HG03457 (cell line): ENCODE data around the gene ASCC1.

Experiments used
- ATAC-seq: cut with Tn5 transposase; IDR thresholded peaks from one replicate; pipeline ENCODE4 v1.9.1; 2021; ENCODE audit warnings: moderate number of reproducible peaks; ENCODE audit not compliant: unreplicated experiment

The ASCC1 gene

DNA sequence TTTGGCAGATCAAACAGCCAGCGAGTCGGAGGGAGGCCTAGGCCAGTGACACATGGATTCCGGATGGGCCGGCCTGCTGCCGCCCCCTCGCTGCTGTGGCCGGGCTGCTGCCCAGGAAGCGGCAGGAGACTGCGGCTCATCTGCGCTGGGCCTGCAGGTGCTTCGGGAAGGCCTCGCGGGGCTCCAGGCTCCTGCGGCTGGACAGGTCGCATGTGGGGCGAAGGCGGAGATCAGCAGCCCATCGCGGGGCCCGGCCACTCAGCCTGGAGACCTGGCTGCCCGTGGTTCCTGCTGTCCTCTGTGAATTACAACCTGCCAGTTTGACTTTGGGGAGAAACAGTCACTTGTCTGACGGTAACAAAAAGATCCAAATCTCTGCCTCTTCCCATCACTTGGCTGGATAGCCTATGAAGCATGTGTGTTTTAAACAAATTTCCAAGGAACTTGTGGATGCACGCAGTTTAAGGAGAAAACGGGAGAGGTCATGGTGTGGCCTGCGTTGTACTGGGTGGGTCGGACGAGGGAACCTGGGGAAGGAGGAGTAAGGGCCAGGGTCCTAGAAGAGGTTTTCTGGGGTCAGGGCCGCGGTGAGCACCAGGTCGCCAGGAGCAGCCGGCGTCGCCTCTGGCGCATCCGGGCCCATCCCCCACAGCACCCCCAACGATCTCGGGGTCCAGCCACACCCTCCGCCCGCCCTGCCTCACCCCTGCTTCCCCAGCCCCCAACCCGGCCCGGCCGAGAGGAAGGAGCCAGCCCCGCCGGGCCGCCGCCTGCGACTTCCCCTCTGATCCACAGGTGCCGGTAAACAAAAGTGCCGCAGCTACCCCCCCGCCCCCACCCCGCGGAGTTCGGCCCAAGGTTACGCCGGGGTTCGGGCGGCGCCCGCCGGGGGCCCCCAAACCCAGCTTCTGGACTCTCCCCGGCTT lies 129.3 kb downstream of the ASCC1 start:
- no peak for ATAC-seq

DNA sequence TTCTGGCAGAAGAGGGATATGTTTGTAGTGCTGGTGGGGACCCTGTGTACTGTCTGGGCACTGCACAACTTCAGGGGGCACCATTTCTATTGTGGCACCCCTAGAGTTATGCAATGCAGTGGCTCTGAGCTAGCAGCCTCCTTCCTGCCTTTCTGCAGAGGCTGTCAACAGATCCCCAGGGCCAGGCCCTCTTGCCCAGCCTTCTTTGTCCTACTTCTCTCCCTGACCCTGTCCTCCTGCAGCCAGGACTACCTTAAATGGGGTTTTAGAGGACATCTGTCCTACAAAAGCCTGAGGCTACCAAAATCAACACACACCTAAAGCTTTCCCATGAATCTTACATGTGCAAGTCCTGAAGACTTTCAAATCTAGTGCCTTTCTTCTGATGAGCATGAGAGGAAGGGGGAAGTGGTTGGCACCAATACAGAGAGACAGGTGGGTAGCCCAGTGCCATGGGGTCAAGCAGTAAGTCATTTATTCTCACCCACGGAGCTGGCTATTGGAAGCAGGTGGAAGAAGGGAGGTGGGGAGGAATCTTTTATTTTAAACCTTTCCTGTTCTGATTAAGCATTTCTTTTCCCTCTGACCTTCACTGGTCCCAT lies 130.1 kb downstream of the ASCC1 start:
- no peak for ATAC-seq

DNA sequence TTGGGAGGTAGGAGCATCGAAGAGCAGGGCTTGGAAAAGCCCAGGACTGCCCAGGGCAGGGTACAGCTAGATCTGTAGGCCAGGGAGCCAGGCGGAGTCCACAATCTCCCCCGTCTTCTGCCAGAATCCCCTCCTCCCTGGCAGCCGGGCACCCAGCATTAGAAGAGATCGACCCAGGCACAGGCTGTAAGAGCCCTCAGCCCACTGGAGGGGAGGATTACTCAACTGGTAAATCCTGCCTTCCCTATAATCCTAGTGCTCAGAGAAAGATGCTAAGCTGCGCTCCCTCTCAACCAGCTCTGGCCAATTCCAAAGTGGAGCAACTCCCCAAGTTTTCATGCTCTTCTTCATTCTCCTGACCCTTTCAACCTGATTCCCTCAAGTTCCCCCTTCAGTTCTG lies 130.9 kb downstream of the ASCC1 start:
- no peak for ATAC-seq

DNA sequence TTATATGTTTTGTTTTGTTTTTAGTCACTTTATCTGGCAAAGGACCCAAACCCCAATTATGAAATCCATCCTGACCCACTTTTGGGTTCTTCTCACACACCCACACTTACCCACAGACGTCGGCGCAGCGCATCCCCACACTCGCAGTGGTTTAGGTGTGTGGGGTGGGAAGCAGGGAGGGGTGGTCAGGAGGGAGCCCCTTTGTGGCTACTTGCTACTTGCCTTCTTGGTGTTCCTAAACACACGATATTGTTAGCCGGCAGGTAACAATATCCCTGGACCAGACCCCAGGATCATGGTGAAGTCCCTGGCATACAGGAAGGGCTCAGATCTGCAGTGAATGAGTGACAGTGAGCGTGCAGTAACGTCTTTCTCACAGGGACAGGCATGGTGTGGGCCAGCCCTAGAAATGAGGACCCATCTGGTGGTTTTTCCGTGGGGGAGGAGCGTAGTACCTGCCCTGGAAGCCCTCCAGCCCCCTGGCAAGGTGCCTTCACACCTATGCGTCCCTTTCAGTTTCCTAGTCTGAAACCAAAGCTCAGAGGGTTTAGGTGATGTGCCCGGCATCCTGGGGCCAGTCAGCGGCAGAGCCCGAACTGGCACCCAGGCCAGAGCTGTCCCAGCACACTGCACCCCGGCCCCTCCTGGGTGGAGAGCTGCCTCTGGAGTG lies 132.2 kb downstream of the ASCC1 start:
- ATAC-seq, result no peak

DNA sequence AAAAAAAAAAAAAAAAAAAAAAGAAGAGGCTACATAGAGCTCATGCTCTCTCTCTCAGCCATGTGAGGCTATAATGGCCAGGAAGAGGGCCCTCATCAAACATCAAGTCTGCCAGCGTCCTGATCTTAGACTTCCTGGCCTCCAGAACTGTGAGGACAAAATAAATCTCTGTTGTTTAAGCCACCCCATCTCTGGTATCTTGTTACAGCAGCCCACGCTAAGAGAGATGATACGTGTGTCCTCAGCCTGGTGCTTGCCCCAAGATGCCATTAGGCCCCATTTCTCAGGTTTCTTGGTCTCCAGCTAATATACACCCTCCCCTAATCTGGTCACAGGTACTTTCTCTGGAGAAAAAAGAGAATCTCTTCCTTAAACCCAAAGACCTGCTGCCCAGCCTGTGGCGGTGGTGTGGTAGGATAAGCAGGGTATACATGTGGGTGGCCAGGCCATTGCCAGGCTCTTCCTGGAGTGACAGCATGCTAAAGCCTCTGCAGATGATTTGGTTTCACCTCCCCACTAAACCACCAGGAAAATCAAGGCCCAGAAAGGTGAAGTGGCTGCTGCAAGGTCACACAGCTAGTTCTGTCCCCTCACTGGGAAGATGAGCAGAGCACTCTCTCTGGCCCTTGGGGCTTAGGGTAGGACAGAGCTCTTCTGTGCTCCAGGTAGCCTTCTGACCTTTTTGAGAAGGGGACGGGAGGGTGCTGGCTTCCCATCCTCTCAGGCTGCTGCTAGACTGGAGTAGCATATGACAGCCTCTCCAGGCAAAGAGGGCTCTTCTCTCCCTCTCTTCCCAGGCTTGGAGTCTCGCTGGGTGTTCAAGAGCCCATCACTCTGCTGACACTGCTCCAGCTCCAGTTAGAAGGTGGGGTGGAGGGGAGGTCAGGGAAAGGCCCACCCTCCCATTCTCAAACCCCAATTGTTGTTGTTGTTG lies 133.0 kb downstream of the ASCC1 start:
- no peak for ATAC-seq

DNA sequence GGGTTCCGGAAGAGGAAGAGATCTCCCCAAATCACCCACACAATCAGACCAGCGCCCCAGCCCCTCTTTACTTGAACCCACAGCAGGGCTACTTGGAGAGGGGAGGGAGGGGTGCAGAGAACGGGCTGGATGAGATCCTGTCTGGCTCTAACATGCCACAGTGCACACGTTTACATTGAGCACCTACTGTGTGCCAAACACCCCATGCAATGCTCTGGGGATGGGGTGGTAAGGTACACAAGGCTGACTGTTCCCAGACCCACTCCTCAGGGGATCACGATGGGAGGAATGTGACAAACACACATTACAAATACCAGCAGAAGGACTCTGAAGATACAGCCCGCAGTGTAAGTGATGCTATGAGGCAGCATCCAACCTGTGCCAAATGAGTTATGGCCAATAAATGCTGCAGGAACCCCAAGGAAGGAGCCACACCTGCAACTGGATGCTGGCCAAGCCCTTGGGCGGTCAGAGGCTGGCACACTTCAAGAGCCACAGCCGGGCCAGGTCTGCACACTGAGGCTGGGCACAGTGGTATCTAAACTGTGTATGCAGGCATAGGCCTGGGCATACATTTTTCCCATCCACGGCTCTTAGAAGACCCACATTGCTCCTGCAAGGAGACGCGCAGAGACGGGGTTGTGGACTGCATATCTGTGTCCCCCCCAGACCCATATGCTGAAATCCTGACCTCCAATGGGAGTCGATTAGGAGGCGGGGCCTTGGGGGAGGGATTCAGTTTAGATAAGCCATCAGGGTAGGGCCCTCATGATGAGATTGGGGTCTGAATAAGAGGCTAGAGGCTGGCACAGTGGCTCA lies 134.1 kb downstream of the ASCC1 start:
- no peak for ATAC-seq

DNA sequence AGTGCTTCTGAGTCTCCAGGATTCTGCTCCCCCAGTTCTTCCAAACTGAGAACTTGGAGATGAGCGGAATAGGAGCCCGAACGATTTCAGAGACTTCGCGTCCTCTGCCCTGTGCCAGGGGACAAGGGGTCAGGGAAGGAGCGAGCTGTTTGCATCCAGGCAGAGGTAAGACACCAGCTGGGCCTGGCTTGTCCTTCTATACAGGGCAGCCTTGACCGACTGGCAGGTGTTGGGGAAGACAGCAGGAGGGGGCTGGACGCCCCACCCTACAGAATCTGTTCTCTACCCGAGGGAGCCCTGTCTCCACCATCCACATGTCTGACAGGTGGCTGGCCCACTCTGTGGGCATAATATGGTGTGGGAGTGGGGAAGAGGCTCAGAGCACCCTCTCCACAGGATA lies 134.9 kb downstream of the ASCC1 start:
- no peak for ATAC-seq

DNA sequence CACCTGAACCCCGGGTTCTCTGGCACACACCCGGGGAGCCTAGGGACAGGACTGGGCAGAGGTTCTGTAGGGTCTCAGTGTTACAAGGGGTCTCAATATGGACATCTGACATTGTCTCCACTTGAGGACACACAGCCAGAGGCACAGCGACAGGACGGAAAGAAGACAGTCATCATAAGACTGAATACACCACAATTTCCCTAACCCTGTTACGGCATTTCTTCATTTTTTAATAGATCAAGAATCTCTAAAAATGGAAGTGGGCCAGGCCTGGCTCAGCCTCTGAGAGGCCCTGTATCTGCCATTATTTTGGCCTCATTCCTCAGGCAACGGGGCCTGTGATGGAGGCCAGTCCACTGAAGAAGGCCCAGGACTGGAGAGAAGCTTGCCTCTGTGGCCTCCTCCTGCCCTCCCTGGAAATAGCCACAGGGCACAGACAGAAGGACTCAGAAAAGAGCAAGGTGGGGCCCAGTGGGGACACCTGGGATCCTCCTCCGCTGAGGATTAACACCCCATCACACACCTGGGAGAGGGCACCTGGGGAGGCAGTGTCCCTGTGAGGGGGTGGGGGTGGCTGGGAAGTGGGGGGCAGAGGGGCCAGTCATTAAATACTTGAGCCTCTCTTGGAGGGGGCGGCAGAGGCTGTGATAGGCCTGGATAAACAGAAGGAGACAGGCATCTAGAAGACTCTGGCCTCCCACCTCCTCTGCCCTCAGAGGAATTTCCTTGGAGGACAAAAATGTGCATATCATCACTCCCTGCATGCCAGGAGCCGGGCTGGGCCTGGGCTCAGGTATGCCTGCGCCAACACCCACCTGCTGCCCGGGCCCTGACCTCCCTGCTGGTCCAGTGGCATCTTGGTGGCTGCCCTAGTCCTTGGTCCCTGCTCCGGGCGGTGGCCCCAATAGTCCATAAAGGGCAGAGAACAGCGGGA lies 135.8 kb downstream of the ASCC1 start:
- ATAC-seq, result no peak

DNA sequence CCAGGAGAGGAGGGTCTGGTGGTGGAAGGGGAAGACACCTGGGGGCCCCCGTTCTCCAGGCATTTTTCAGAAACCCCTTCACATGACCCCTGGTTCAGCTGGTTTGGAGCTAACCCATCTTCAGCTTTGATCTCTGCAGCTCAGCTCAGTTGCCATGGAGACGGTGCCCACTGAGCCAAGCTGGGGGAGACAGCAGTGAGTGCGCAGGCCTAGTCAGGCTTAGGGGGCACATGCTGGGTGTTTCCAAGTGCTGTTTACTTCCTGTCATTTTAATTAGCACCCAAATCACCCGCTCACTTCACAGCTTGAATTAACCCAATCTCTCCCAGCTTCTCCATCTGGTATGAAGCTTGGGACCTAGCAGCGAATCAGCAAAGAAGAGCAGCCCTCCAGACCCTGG lies 136.7 kb downstream of the ASCC1 start:
- ATAC-seq, result no peak

DNA sequence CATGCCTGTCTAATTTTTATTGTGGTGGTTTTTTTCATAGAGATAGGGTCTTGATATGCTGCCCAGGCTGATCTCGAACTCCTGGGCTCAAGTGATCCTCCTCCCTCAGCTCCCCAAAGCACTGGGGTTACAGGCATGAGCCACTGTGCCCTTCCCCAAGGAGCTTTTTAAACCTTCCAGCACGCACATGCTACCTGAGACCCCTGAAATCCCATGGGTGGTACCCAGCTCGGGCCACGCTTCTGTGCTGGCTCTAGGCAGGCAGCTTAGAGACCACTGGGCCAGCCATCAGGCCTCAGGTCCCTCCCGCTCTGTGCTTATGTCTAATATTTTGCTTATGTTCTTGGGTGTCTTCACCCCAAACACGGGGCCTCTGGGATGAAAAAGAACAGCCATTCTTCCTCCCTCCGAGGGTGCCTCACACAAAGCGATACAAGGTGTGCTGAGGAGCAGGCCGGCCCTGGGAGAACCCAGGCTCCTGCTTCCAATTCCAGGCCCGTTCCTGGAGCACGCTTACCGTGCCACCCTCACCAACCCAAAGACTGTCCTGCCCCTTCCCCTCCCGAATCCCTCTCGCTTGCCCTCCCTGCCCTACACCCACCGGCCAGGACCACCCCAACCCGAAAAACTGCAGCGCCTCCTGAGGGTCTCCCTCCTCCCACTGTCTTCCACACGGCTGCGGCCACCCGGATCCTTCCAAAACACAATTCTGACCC lies 138.6 kb downstream of the ASCC1 start:
- ATAC-seq, result no peak

DNA sequence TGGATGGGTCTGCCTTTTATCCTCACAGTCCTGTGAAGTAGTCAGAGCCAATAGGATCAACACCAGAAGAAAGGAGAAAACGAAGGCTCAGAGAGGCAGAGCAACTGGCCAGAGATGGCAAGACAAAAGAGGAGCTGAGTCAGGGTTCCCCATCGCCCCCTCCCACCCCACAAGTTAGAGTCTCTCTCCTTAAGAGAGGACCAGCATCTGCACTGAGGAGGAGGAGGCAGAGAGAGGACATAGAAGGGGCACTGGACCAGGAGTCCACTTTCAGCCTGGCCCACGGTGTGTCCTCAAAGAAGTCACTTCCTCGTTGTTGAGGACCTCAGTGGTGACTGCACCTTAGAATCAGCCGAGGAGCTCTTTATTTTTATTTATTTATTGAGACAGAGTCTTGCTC lies 139.3 kb downstream of the ASCC1 start:
- no peak for ATAC-seq

DNA sequence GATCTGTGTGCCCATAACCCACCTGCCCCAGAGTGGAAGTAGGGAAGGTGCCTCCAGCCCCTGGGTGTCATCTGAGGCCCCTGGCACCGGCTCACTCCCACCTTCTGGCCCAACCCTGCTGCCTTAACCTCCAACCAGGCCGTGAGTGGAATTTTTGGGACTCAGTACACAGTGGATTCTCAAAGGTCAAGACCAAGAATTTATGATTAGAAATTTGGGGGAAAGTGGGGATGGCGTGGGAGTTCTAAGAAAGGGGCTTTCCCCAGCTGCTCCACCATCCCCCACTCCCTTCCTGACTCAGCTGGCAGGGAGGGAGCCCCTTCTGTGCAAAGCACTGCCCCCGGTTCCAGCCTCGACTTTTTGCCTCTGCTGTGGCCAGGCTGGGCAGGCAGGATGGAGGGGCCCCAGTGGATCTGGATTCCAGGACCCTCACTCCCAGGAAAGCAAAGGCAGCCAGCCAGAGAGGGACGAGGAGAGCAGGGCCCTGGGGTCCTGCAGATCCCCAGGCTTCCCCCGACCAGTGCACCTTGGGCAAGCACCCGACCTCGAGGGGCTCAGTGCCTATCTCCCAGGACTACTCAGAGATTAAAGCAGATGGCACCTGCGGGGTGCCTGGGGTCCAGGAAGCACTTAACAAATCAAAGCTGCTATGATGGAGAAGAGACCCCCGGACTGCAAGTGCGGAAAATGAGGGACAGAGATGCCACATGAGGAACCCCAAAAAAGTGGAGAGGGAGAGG lies 140.5 kb downstream of the ASCC1 start:
- no peak for ATAC-seq

DNA sequence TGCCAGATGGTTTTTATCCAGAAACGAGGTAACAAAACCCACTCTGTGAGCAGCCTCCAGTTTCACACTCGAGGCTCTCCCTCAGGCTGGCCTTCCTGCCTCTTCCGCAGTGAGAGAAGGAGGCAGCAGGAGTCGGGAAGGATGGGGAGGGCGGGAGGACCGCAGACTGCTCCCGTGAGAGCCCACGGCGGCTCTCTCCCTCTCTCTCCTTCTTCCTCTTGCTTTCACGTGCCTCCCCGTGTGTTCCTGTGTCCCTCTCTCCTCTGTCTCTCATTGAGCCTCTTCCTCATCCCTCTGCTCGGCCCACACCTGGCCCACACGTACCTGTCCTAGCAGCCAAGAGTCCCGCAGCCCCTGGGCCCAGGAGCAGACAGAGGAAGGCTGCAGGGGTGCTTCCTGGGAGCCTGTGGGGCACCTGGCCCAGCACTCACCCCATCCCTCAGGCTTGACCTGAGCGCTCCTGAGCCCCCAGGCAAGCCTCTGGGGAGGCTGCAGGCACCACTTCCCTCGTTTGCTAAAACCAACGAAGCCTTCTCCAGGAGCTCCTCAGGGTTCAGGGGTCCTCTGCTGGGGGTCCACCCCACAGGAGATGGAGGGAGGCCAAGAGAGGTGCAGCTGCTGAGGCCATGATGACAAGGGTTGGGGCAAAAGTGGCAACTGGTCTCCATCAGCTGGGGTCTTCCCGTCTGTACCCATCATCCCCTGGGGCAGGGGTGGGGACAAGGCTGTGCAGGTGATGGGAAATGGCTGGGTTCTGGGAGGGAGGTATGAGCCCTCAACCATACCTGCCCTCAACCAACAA lies 141.3 kb downstream of the ASCC1 start:
- ATAC-seq, result no peak

DNA sequence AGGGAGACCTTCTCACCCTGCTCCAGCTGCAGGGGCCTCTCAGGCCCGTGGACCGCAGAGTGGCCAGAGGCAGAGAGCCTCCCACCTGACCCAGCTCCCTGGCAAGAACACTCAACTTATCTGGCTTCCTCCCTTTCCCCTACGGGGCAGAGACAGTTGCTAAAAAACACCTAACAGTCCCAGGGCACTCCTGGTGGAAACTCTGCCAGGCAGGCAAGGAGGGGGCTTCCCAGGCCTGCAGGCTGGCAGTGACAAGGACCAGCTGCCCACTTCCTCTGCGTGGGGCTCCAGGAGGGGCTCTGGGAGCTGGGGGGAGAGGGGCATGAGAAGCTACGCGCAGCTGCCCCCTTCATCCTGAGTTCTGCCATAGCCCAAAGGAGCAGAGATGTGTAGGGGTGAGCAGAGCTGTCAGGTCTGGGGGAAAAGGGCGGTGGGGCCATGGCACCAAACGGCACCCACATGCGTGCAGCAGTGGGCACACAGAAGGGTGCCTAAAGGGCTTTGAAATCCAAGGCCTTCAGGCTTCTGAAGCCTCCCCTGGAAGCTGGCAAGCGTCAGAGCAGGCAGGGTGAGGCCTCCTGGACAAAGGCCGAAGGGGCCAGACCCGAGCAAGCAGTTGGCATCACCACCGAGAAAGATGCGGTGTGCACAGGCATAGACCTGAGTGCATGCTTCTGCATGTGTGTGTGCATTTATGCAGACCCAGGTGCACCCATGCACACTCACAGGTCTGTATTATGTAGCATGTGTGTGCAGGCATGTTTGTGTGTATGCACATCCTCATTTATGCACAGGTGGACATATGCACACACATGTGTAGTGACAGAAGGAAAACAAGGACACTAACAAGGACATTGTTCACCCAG lies 142.1 kb downstream of the ASCC1 start:
- no peak for ATAC-seq

DNA sequence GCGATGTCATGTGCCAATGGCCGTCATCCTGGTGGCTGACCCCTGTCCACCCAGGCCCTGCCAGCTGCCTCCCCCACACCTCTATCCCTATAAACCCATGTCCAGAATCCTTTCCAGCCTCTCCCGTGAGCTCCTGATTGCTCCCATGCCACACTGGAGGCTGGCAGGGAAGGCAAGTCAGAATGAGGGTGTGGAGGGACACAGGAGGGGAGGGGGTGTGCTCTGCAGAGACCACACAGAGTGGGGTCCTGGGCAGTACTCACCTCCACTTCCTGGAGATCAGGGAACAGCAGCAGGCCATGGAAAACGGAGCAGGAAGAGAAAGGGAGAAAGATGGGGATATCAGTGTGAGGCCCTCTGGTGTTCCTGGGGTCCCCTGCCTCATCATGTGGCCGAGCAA lies 143.4 kb downstream of the ASCC1 start:
- ATAC-seq, result no peak

DNA sequence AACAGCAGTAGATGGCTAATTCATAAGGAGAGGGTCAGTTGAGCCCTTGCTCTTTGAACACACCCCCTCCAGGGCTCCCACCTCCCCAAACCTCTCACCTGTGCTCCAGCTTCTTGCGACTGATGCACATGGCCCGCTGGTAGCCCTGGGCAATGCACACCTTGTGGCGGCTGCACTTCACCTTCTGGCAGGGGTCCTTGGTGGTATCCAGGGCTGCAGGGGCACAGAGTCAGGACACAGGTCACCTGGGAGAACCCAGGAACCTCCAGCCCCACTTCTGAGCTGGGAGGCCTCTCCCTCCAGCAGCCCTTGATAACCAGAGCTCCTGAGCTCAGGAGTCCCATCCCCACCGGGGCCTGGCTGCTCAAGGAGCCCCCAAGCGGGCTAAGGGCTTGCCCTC lies 144.0 kb downstream of the ASCC1 start:
- ATAC-seq, result no peak
